ENCODE results near the gene BDKRB1. TPM values are rescaled to one million over a fixed set of nuclear protein-coding genes. Genes with fewer than 3 reads are reported as not detected.

Gene BDKRB1
- total RNA-seq = 1 to 10 TPM in 3 of 4 donors, under 1 TPM in 1; 0.91 to 5.4 (median 1.8) TPM

GRCh38 chr14:96255501-96256366 lies at the start of gene BDKRB1:
Gene BDKRB1 (plus strand): TSS chr14:96256210. CDS start chr14:96263683, 7,473 bp downstream.
- TF ChIP-seq CTCF (IDR thresholded peaks at IDR 0.05) = no peak
- no peak for TF ChIP-seq POLR2A (IDR thresholded peaks at IDR 0.05)
- intact Hi-C loops (cut with DNase I; ENCODE audit: low total_unique reads) = no loop called here
- no peak for DNase-seq (ENCODE audit: low spot score in 2 of 2)
- WGBS, 2 donors = 40 to 42% methylated on average over 12 of the region's 12 CpGs
- H3K4me3 ChIP-seq (ENCODE audit: low read depth, poor library complexity, severe bottlenecking) = no peak within 1 kb of the TSS

- no peak overlapping the region for H3K4me3 ChIP-seq (ENCODE audit: low read depth, poor library complexity, severe bottlenecking)
- TF ChIP-seq POLR2A (IDR thresholded peaks at IDR 0.05) (no peak), CTCF (IDR thresholded peaks at IDR 0.05) (no peak)
- no peak for DNase-seq (ENCODE audit: low spot score in 2 of 2)
- WGBS, 2 donors = 45 to 46% methylated on average over 8 of the region's 8 CpGs
- intact Hi-C loops (cut with DNase I; ENCODE audit: low total_unique reads) = no loop called here
Measured at GRCh38 chr14:96206461-96206860, 49.5 kb upstream of the BDKRB1 start.

- TF ChIP-seq CTCF (IDR thresholded peaks at IDR 0.05) (no peak), POLR2A (IDR thresholded peaks at IDR 0.05) (no peak)
- intact Hi-C loops (cut with DNase I; ENCODE audit: low total_unique reads) = no loop called here
- no peak for DNase-seq (ENCODE audit: low spot score in 2 of 2)
- 88 to 92% methylated on average over 5 of the region's 5 CpGs for WGBS, 2 donors
- H3K4me3 ChIP-seq (ENCODE audit: low read depth, poor library complexity, severe bottlenecking) = no peak overlapping the region
Measured at GRCh38 chr14:96207686-96208085, 48.3 kb upstream of the BDKRB1 start.

GRCh38 chr14:96208739-96209138 lies 47.3 kb upstream of the BDKRB1 start:
- TF ChIP-seq CTCF (IDR thresholded peaks at IDR 0.05) = no peak
- TF ChIP-seq POLR2A (IDR thresholded peaks at IDR 0.05) = no peak
- H3K4me3 ChIP-seq (ENCODE audit: low read depth, poor library complexity, severe bottlenecking) = no peak overlapping the region
- 86% methylated on average over 11 to 12 of the region's 12 CpGs for WGBS, 2 donors
- DNase-seq (ENCODE audit: low spot score in 2 of 2) = no peak
- intact Hi-C loops (cut with DNase I; ENCODE audit: low total_unique reads) = no loop called here

- intact Hi-C loops (cut with DNase I; ENCODE audit: low total_unique reads) = no loop called here
- TF ChIP-seq POLR2A (IDR thresholded peaks at IDR 0.05) (no peak), CTCF (IDR thresholded peaks at IDR 0.05) (no peak)
- no peak overlapping the region for H3K4me3 ChIP-seq (ENCODE audit: low read depth, poor library complexity, severe bottlenecking)
- no peak for DNase-seq (ENCODE audit: low spot score in 2 of 2)
Measured at GRCh38 chr14:96212140-96212539, 43.9 kb upstream of the BDKRB1 start.

Measured in lower leg skin (tissue), 4 donors.